HepG2 (cell line): Measurements from ENCODE around the gene MTMR8. TPM values are rescaled to one million over a fixed set of nuclear protein-coding genes. Genes with fewer than 3 reads are reported as not detected.

Experiments used
- ATF7-NPFF ChIP-seq: sonication (generic); formaldehyde crosslinking; IDR thresholded peaks from 2 replicates; pipeline ENCODE4 v1.8.1; 2023; ENCODE audit warnings: mild to moderate bottlenecking, low read depth, missing genetic modification reagents, moderate library complexity
- CREM ChIP-seq, 2 experiments: sonication (generic) in 1 of 2; formaldehyde crosslinking in 1 of 2; IDR thresholded peaks; 2 replicates each; pipeline versions ENCODE4 v1.4.0 to v1.6.1; 2016 to 2020; ENCODE audit warnings: antibody characterized with exemption in 1 of 2, mild to moderate bottlenecking in 1 of 2, missing genetic modification reagents in 1 of 2
- HNF4A ChIP-seq: sonication (generic); formaldehyde crosslinking; IDR thresholded peaks from 2 replicates; pipeline ENCODE4 v1.4.0; 2020; ENCODE audit warnings: missing genetic modification reagents
- REPIN1 ChIP-seq: sonication (generic); formaldehyde crosslinking; IDR thresholded peaks from 2 replicates; pipeline ENCODE4 v1.8.0; 2022; ENCODE audit warnings: missing genetic modification reagents, low read depth, mild to moderate bottlenecking, borderline replicate concordance
- SIX4 ChIP-seq: sonication (generic); formaldehyde crosslinking; IDR thresholded peaks from 2 replicates; pipeline ENCODE4 v1.4.0; 2020; ENCODE audit warnings: missing genetic modification reagents
- SNAPC4 ChIP-seq: sonication (generic); formaldehyde crosslinking; IDR thresholded peaks from 2 replicates; pipeline ENCODE4 v1.4.0; 2020; ENCODE audit warnings: mild to moderate bottlenecking, missing genetic modification reagents
- TMF1 ChIP-seq: sonication (generic); formaldehyde crosslinking; IDR thresholded peaks from 2 replicates; pipeline ENCODE4 v1.8.1; 2022; ENCODE audit warnings: low read depth, missing genetic modification reagents
- ZFP91 ChIP-seq: sonication (generic); formaldehyde crosslinking; IDR thresholded peaks from 2 replicates; pipeline ENCODE4 v1.9.0; 2022; ENCODE audit warnings: missing genetic modification reagents, mild to moderate bottlenecking, borderline replicate concordance
- ZNF446 ChIP-seq: sonication (generic); formaldehyde crosslinking; IDR thresholded peaks from 2 replicates; pipeline ENCODE4 v1.5.0; 2020; ENCODE audit warnings: mild to moderate bottlenecking, missing genetic modification reagents
- ZNF660 ChIP-seq: sonication (generic); formaldehyde crosslinking; IDR thresholded peaks from 2 replicates; pipeline ENCODE4 v1.5.1; 2020; ENCODE audit warnings: mild to moderate bottlenecking, low read depth, missing genetic modification reagents, borderline replicate concordance
- polyA plus RNA-seq, 8 experiments: library from polyadenylated mRNA; depleted of rRNA in 3 of 8; stranded (reverse) in 7 of 8; unstranded in 1 of 8; fragments of >200 nt; fragmentation: Illumina TruSeq in 4 of 8; extraction: Trizol in 4 of 8; gene quantifications; 2 replicates each; pipeline versions ENCODE4 v1.2.1 to v1.2.3, GENCODE V29; 2011 to 2016; ENCODE audit warnings: low read depth in 4 of 8, missing spikeins in 1 of 8, mixed read lengths in 1 of 8; ENCODE audit not compliant: insufficient read depth in 1 of 8
- total RNA-seq, 5 experiments: library from RNA; depleted of rRNA; stranded (reverse); fragments of >200 nt; fragmentation: Illumina TruSeq; extraction: Trizol; gene quantifications; 2 replicates each; pipeline ENCODE4 v1.2.3, GENCODE V29; 2016; ENCODE audit warnings: low read depth in 1 of 5
- TF ChIP-seq, protein P1 (sequence below): sonication (generic); formaldehyde crosslinking; IDR thresholded peaks from 2 replicates; pipeline ENCODE4 v1.5.1; 2020; ENCODE audit warnings: missing genetic modification reagents, mild to moderate bottlenecking, borderline replicate concordance

Gene MTMR8
- total and polyA plus RNA-seq, 2 of the 13 experiments (the other 11 are each of a cell fraction or from before 2014, with no cell fraction given), result 0.31 TPM; not detected in 1

DNA sequence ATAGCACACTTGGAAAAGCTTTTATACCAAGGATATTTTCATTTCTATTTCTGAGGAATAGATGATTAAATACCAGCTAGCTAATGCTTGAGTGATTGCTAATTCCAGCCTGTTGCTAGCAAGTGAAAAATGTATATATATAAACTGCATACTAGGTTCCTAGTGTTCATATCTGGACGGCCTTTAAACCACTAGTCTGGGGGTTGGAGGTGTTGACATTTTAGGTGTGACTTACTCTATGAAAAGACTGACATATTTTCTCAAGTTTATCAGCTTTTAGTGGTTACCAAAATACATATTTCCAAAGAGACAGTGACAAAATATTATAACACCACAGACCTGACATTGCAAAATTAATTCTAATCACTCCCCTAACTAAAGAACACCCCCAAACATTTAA, 44.7 kb downstream of the MTMR8 start (continued):
- TF ChIP-seq SNAPC4 (no peak), ATF7-NPFF (CRISPR knock-in tag) (no peak), HNF4A (CRISPR knock-in tag) (no peak), SIX4 (no peak), REPIN1 (no peak), TMF1 (CRISPR knock-in tag) (no peak), ZFP91 (CRISPR knock-in tag) (no peak), CREM (IDR thresholded peaks at IDR 0.05) (no peak), CREM (CRISPR knock-in tag; IDR thresholded peaks at IDR 0.05) (no peak), ZNF446 (CRISPR knock-in tag) (no peak), ZNF660 (CRISPR knock-in tag) (no peak)
- TF ChIP-seq, protein P1, sequence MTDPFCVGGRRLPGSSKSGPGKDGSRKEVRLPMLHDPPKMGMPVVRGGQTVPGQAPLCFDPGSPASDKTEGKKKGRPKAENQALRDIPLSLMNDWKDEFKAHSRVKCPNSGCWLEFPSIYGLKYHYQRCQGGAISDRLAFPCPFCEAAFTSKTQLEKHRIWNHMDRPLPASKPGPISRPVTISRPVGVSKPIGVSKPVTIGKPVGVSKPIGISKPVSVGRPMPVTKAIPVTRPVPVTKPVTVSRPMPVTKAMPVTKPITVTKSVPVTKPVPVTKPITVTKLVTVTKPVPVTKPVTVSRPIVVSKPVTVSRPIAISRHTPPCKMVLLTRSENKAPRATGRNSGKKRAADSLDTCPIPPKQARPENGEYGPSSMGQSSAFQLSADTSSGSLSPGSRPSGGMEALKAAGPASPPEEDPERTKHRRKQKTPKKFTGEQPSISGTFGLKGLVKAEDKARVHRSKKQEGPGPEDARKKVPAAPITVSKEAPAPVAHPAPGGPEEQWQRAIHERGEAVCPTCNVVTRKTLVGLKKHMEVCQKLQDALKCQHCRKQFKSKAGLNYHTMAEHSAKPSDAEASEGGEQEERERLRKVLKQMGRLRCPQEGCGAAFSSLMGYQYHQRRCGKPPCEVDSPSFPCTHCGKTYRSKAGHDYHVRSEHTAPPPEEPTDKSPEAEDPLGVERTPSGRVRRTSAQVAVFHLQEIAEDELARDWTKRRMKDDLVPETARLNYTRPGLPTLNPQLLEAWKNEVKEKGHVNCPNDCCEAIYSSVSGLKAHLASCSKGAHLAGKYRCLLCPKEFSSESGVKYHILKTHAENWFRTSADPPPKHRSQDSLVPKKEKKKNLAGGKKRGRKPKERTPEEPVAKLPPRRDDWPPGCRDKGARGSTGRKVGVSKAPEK (CRISPR knock-in tag), result no peak
